Astrocyte (in vitro differentiated cells and primary cell): ENCODE measurements around the gene GDF11. TPM values are rescaled to one million over a fixed set of nuclear protein-coding genes. Genes with fewer than 3 reads are reported as not detected.

Experiments
- DNase-seq: peaks from one replicate; pipeline ENCODE4 v3.0.0-alpha.2; 2010; ENCODE audit warnings: low read depth
- FAIRE-seq: peaks from 2 replicates; lab custom pipeline; 2011; peaks lifted over from hg19 to GRCh38; lab: Jason Lieb, UNC
- H2AFZ ChIP-seq: 2 replicates; pipeline ENCODE4 v1.6.0; 2012; ENCODE audit warnings: low read depth, low read length, inconsistent platforms
- H3K27ac ChIP-seq: 2 replicates; pipeline ENCODE4 v1.5.1; 2011; ENCODE audit warnings: low read depth, low read length, inconsistent platforms
- H3K27me3 ChIP-seq: 2 replicates; pipeline ENCODE4 v1.6.0; 2011; ENCODE audit warnings: low read length, inconsistent platforms; ENCODE audit not compliant: insufficient read depth
- H3K36me3 ChIP-seq: 2 replicates; pipeline ENCODE4 v1.5.1; 2011; ENCODE audit warnings: low read length, inconsistent platforms; ENCODE audit not compliant: insufficient read depth
- H3K4me1 ChIP-seq: 2 replicates; pipeline ENCODE4 v1.5.1; 2011; ENCODE audit warnings: low read length, inconsistent platforms; ENCODE audit not compliant: insufficient read depth
- H3K4me2 ChIP-seq: 2 replicates; pipeline ENCODE4 v1.6.0; 2012; ENCODE audit warnings: low read length, inconsistent platforms
- H3K4me3 ChIP-seq: 2 replicates; pipeline ENCODE4 v1.5.1; 2011; ENCODE audit warnings: low read depth, mild to moderate bottlenecking, low read length, inconsistent platforms; ENCODE audit not compliant: insufficient read depth
- H3K79me2 ChIP-seq: 2 replicates; pipeline ENCODE4 v1.6.0; 2012; ENCODE audit warnings: mild to moderate bottlenecking, low read length, inconsistent platforms; ENCODE audit not compliant: insufficient read depth
- H3K9ac ChIP-seq: 2 replicates; pipeline ENCODE4 v1.6.0; 2012; ENCODE audit warnings: mild to moderate bottlenecking, low read length, inconsistent platforms
- H3K9me3 ChIP-seq: 2 replicates; pipeline ENCODE4 v1.5.1; 2012; ENCODE audit warnings: low read depth, mild to moderate bottlenecking, low read length, inconsistent platforms; ENCODE audit not compliant: insufficient read depth
- H4K20me1 ChIP-seq: 2 replicates; pipeline ENCODE4 v1.6.0; 2012; ENCODE audit warnings: low read length, inconsistent platforms; ENCODE audit not compliant: insufficient read depth
- H3K27ac Mint-ChIP-seq: one replicate; pipeline ENCODE4 v1.8.0; 2021; ENCODE audit warnings: mild to moderate bottlenecking, mixed read lengths; ENCODE audit not compliant: unreplicated experiment
- H3K27me3 Mint-ChIP-seq: one replicate; pipeline ENCODE4 v1.8.0; 2021; ENCODE audit warnings: low read depth, mixed read lengths; ENCODE audit not compliant: unreplicated experiment
- H3K36me3 Mint-ChIP-seq: one replicate; pipeline ENCODE4 v1.8.0; 2021; ENCODE audit warnings: low read depth, mixed read lengths; ENCODE audit not compliant: unreplicated experiment
- H3K4me1 Mint-ChIP-seq: one replicate; pipeline ENCODE4 v1.8.0; 2021; ENCODE audit warnings: low read depth, mixed read lengths; ENCODE audit not compliant: unreplicated experiment
- H3K4me3 Mint-ChIP-seq: one replicate; pipeline ENCODE4 v1.8.0; 2021; ENCODE audit warnings: mild to moderate bottlenecking, moderate library complexity, mixed read lengths; ENCODE audit not compliant: unreplicated experiment
- H3K9me3 Mint-ChIP-seq: one replicate; pipeline ENCODE4 v1.8.0; 2021; ENCODE audit warnings: mild to moderate bottlenecking, mixed read lengths; ENCODE audit not compliant: unreplicated experiment
- EZH2 ChIP-seq: IDR thresholded peaks from 2 replicates; pipeline ENCODE4 v1.6.1; 2012; ENCODE audit warnings: mild to moderate bottlenecking, low read length, inconsistent platforms; ENCODE audit not compliant: insufficient read depth
- total RNA-seq: library from RNA; stranded (reverse); gene quantifications from 2 replicates; pipeline ENCODE4 v1.2.1, GENCODE V29; 2021
- TF ChIP-seq, protein P1 (sequence below): IDR thresholded peaks from 2 replicates; pipeline ENCODE4 v1.5.1; 2011; ENCODE audit warnings: low read depth, mild to moderate bottlenecking, inconsistent platforms, low read length, moderate library complexity; ENCODE audit not compliant: insufficient read depth

GDF11 gene
- total RNA-seq, 1 donor from 2014 or later: 28.9 TPM

- no peaks in the 10 kb centered on the region for H3K36me3 ChIP-seq
- H3K27ac ChIP-seq: no peak overlapping the region
- no peaks in the 10 kb centered on the region for H3K27me3 Mint-ChIP-seq
- no peaks in the 10 kb centered on the region for H3K9me3 Mint-ChIP-seq
- peak overlapping the region; percentile 100 for H3K4me2 ChIP-seq
- no peak for TF ChIP-seq EZH2
- TF ChIP-seq, protein P1, sequence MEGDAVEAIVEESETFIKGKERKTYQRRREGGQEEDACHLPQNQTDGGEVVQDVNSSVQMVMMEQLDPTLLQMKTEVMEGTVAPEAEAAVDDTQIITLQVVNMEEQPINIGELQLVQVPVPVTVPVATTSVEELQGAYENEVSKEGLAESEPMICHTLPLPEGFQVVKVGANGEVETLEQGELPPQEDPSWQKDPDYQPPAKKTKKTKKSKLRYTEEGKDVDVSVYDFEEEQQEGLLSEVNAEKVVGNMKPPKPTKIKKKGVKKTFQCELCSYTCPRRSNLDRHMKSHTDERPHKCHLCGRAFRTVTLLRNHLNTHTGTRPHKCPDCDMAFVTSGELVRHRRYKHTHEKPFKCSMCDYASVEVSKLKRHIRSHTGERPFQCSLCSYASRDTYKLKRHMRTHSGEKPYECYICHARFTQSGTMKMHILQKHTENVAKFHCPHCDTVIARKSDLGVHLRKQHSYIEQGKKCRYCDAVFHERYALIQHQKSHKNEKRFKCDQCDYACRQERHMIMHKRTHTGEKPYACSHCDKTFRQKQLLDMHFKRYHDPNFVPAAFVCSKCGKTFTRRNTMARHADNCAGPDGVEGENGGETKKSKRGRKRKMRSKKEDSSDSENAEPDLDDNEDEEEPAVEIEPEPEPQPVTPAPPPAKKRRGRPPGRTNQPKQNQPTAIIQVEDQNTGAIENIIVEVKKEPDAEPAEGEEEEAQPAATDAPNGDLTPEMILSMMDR: no peak
- peak overlapping the region; percentile 81 for H3K27ac Mint-ChIP-seq
- peaks cover 19% of the 10 kb centered on the region for H3K4me1 Mint-ChIP-seq
- FAIRE-seq: no peak
- H3K9ac ChIP-seq: peak overlapping the region; percentile 75
- no peak for DNase-seq
- H2AFZ ChIP-seq: peak overlapping the region; percentile 61
- peak overlapping the region; percentile 76 for H3K4me3 ChIP-seq
- peaks cover 41% of the 10 kb centered on the region for H4K20me1 ChIP-seq
- H3K4me1 ChIP-seq: peaks cover 14% of the 10 kb centered on the region
- peaks cover 10% of the 10 kb centered on the region for H3K79me2 ChIP-seq
- H3K27me3 ChIP-seq: no peaks in the 10 kb centered on the region
- peak overlapping the region; percentile 94 for H3K4me3 Mint-ChIP-seq
- H3K36me3 Mint-ChIP-seq: peaks cover 4% of the 10 kb centered on the region
- H3K9me3 ChIP-seq: no peaks in the 10 kb centered on the region
Measured at GRCh38 chr12:55744340-55745030, 1.6 kb downstream of the GDF11 start.

DNA sequence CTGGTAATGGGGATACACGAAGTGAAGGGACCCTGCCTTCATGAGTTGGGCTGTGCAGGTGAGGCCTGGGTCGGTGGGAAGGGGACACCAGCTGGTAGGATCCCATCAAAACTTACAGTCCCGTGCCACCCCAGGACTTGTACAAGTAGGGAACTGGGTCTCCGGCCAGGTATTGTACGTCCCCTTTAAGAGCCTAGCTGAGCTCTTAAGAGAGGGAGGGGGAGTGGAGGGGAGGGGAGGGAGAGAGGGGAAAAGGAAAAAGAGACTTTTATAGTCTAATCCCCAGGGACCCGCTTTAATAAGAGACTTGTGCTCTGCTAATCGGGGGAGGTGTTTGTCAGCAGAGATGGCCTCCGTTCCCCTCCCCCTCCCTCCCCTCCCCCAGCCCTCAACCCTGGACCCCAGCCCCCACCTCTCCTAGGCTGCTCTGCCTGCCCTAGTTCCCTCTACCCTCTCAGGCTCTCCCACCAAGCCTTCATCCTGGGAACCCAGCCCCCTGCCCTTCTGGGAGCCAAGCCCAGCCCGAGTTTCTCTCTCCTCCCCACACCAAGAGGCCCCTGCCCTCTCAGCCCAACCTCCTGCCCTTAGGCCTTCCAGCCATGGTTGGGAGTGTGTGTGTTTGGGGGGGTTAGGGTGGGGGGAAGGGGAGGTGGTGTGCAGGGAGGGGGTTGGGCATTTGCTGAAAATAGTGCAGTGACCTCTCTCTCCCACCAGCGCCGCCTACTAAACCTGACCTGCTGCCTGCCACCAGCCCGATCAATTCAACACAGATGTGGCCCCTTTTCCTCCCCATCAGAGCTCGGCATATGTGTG is 2.6 kb downstream of the GDF11 start:
- no peak overlapping the region for H2AFZ ChIP-seq
- H3K4me2 ChIP-seq: peak overlapping the region; percentile 100
- no peaks in the 10 kb centered on the region for H3K27me3 Mint-ChIP-seq
- H3K36me3 ChIP-seq: no peaks in the 10 kb centered on the region
- H3K79me2 ChIP-seq: peaks cover 10% of the 10 kb centered on the region
- no peaks in the 10 kb centered on the region for H3K27me3 ChIP-seq
- no peak for TF ChIP-seq EZH2
- TF ChIP-seq, protein P1: no peak
- H3K9me3 ChIP-seq: no peaks in the 10 kb centered on the region
- H3K4me1 Mint-ChIP-seq: peaks cover 19% of the 10 kb centered on the region
- H3K9me3 Mint-ChIP-seq: no peaks in the 10 kb centered on the region
- H3K4me3 ChIP-seq: peak overlapping the region; percentile 3
- peak overlapping the region; percentile 51 for H3K9ac ChIP-seq
- H4K20me1 ChIP-seq: peaks cover 41% of the 10 kb centered on the region
- H3K27ac Mint-ChIP-seq: peak overlapping the region; percentile 88
- peaks cover 14% of the 10 kb centered on the region for H3K4me1 ChIP-seq
- peak overlapping the region; percentile 94 for H3K4me3 Mint-ChIP-seq
- peaks cover 7% of the 10 kb centered on the region for H3K36me3 Mint-ChIP-seq
- no peak overlapping the region for H3K27ac ChIP-seq
- no peak for FAIRE-seq
- no peak for DNase-seq
